ENCODE results near the gene AMBRA1.

The AMBRA1 gene

GRCh38 chr11:46410021-46410420 lies 183.8 kb downstream of the AMBRA1 start:
- in situ Hi-C loops (cut with MboI; ENCODE audit: low sequenced_read_pairs), result no loop called here

GRCh38 chr11:46408407-46408986 lies 185.3 kb downstream of the AMBRA1 start:
- in situ Hi-C loops (cut with MboI; ENCODE audit: low sequenced_read_pairs), result no loop called here

- in situ Hi-C loops (cut with MboI; ENCODE audit: low sequenced_read_pairs), result no loop called here
Measured at GRCh38 chr11:46407635-46408034, 186.2 kb downstream of the AMBRA1 start.

- in situ Hi-C loops (cut with MboI; ENCODE audit: low sequenced_read_pairs), result no loop called here
Measured at GRCh38 chr11:46404476-46405017, 189.3 kb downstream of the AMBRA1 start.

GRCh38 chr11:46402957-46403902 lies 190.6 kb downstream of the AMBRA1 start:
- in situ Hi-C loops (cut with MboI; ENCODE audit: low sequenced_read_pairs), result no loop called here

- in situ Hi-C loops (cut with MboI; ENCODE audit: low sequenced_read_pairs), result no loop called here
Measured at GRCh38 chr11:46397526-46397925, 196.3 kb downstream of the AMBRA1 start.

GRCh38 chr11:46393759-46394158 lies 200.1 kb downstream of the AMBRA1 start:
- in situ Hi-C loops (cut with MboI; ENCODE audit: low sequenced_read_pairs), result no loop called here

- in situ Hi-C loops (cut with MboI; ENCODE audit: low sequenced_read_pairs), result no loop called here
Measured at GRCh38 chr11:46393231-46393616, 200.6 kb downstream of the AMBRA1 start.

- in situ Hi-C loops (cut with MboI; ENCODE audit: low sequenced_read_pairs), result no loop called here
Measured at GRCh38 chr11:46392421-46393230, 201.2 kb downstream of the AMBRA1 start.

- in situ Hi-C loops (cut with MboI; ENCODE audit: low sequenced_read_pairs), result no loop called here
Measured at GRCh38 chr11:46391578-46392420, 202.0 kb downstream of the AMBRA1 start, which contains the start of gene CHRM4. TSS of gene CHRM4 (minus strand) at chr11:46391776. CDS start at chr11:46386557, 5,219 bp downstream.

GRCh38 chr11:46391186-46391577 lies 202.6 kb downstream of the AMBRA1 start:
- in situ Hi-C loops (cut with MboI; ENCODE audit: low sequenced_read_pairs), result no loop called here

GRCh38 chr11:46390331-46391171 lies 203.3 kb downstream of the AMBRA1 start:
- in situ Hi-C loops (cut with MboI; ENCODE audit: low sequenced_read_pairs), result no loop called here

GRCh38 chr11:46389450-46390330 lies 204.1 kb downstream of the AMBRA1 start:
- in situ Hi-C loops (cut with MboI; ENCODE audit: low sequenced_read_pairs), result loop anchor here (10.0 kb wide), 1 partner anchor 135 kb away; no protein-coding TSS in a partner anchor

- in situ Hi-C loops (cut with MboI; ENCODE audit: low sequenced_read_pairs), result loop anchor here (10.0 kb wide), 1 partner anchor 136 kb away; no protein-coding TSS in a partner anchor
Measured at GRCh38 chr11:46388619-46389449, 205.0 kb downstream of the AMBRA1 start.

- in situ Hi-C loops (cut with MboI; ENCODE audit: low sequenced_read_pairs), result loop anchor here (10.0 kb wide), 1 partner anchor 137 kb away; no protein-coding TSS in a partner anchor
Measured at GRCh38 chr11:46387919-46388618, 205.8 kb downstream of the AMBRA1 start.

- in situ Hi-C loops (cut with MboI; ENCODE audit: low sequenced_read_pairs), result loop anchor here (10.0 kb wide), 1 partner anchor 137 kb away; no protein-coding TSS in a partner anchor
Measured at GRCh38 chr11:46387456-46387855, 206.4 kb downstream of the AMBRA1 start.

All from HL-60/S4 (cell line).